DND-41 (cell line): ENCODE measurements around the gene SYCE1L.

Experiments used
- CTCF ChIP-seq: IDR thresholded peaks from 2 replicates; pipeline ENCODE4 v1.5.1; 2012; ENCODE audit warnings: borderline replicate concordance, low read length, moderate library complexity, mild to moderate bottlenecking; ENCODE audit not compliant: poor library complexity, severe bottlenecking; ENCODE audit errors: extremely low read depth
- EZH2 ChIP-seq: IDR thresholded peaks from 3 replicates; pipeline ENCODE4 v1.6.1; 2012; ENCODE audit warnings: borderline replicate concordance, low read depth, mild to moderate bottlenecking, moderate library complexity, low read length, inconsistent platforms; ENCODE audit not compliant: severe bottlenecking

GRCh38 chr16:77231047-77231446 lies 31.8 kb downstream of the SYCE1L start:
- no peak for TF ChIP-seq CTCF
- TF ChIP-seq EZH2: no peak
